SK-N-SH (cell line): ENCODE measurements around the gene CBFB. TPM values are rescaled to one million over a fixed set of nuclear protein-coding genes. Genes with fewer than 3 reads are reported as not detected.
"Not testable (repeated sequence)": the region's sequence is repeated elsewhere in the genome, so short reads cannot be mapped to it uniquely, and the experiment has no call there.

Experiments used
- CTCF ChIA-PET: fragments of 300-600, 350-600 bp; formaldehyde crosslinking; extraction: SDS; loops from one replicate; lab custom pipeline; 2021; lab: Yijun Ruan, JAX
- POLR2A ChIA-PET: fragments of 350-600 bp; sonication (Branson Sonifier 250); formaldehyde crosslinking; extraction: SDS; loops from one replicate; lab custom pipeline; 2020; ENCODE audit warnings: antibody characterized with exemption, inconsistent platforms; lab: Yijun Ruan, JAX
- DNase-seq: peaks from one replicate; pipeline ENCODE4 v3.0.0; 2012
- H2AFZ ChIP-seq: fragments of 200-600 bp; sonication (generic); 2 replicates; pipeline ENCODE4 v1.8.1; 2016; ENCODE audit warnings: antibody characterized with exemption, mild to moderate bottlenecking, low read depth
- H3F3A ChIP-seq: fragments of 200-600 bp; sonication (generic); replicated peaks from 2 replicates; pipeline ENCODE3; 2016; ENCODE audit warnings: antibody characterized with exemption, mild to moderate bottlenecking; ENCODE audit not compliant: insufficient read depth
- H3K27ac ChIP-seq, 2 experiments: fragments of 200-500 bp in 1 of 2; fragments of 200-600 bp in 1 of 2; sonication (Bioruptor generic) in 1 of 2; sonication (generic), shearing (Covaris generic) in 1 of 2; 2 replicates each; pipeline versions ENCODE4 v1.5.1 to v1.6.1; 2014 to 2016; ENCODE audit warnings: low read depth in 2 of 2, inconsistent platforms in 1 of 2, low read length in 1 of 2, mild to moderate bottlenecking in 1 of 2, mixed read lengths in 1 of 2
- H3K27me3 ChIP-seq: fragments of 200-600 bp; sonication (generic), shearing (Covaris generic); 2 replicates; pipeline ENCODE4 v1.6.1; 2016; ENCODE audit warnings: mixed run types; ENCODE audit not compliant: insufficient read depth
- H3K36me3 ChIP-seq, 2 experiments: fragments of 200-500 bp in 1 of 2; fragments of 200-600 bp in 1 of 2; sonication (Bioruptor generic) in 1 of 2; sonication (generic) in 1 of 2; replicated peaks in 1 of 2; 2 replicates each; pipeline versions ENCODE3 to v1.5.1; 2014 to 2016; ENCODE audit warnings: low read length in 1 of 2, mild to moderate bottlenecking in 1 of 2; ENCODE audit not compliant: insufficient read depth in 2 of 2, control insufficient read depth in 1 of 2
- H3K4me1 ChIP-seq, 2 experiments: fragments of 200-500 bp in 1 of 2; fragments of 200-600 bp in 1 of 2; sonication (Bioruptor generic) in 1 of 2; sonication (generic), shearing (Covaris generic) in 1 of 2; 2 replicates each; pipeline versions ENCODE4 v1.5.1 to v1.6.1; 2014 to 2016; ENCODE audit warnings: low read depth in 1 of 2, low read length in 1 of 2, mixed run types in 1 of 2; ENCODE audit not compliant: insufficient read depth in 2 of 2, control insufficient read depth in 1 of 2
- H3K4me2 ChIP-seq: fragments of 200-600 bp; sonication (generic), shearing (Covaris generic); 2 replicates; pipeline ENCODE4 v1.6.1; 2017; ENCODE audit warnings: mixed run types
- H3K4me3 ChIP-seq, 2 experiments: fragments of 200-500 bp in 1 of 2; fragments of 200-600 bp in 1 of 2; sonication (Bioruptor generic) in 1 of 2; sonication (generic), shearing (Covaris generic) in 1 of 2; 2 replicates each; pipeline versions ENCODE4 v1.5.1 to v1.8.1; 2014 to 2016; ENCODE audit warnings: low read depth in 2 of 2, inconsistent platforms in 1 of 2, low read length in 1 of 2, mild to moderate bottlenecking in 1 of 2, mixed read lengths in 1 of 2, moderate library complexity in 1 of 2
- H3K79me2 ChIP-seq: fragments of 200-600 bp; sonication (generic); 2 replicates; pipeline ENCODE4 v1.8.1; 2017; ENCODE audit warnings: mild to moderate bottlenecking; ENCODE audit not compliant: insufficient read depth
- H3K9ac ChIP-seq: fragments of 200-600 bp; sonication (generic); 2 replicates; pipeline ENCODE4 v1.6.1; 2017; ENCODE audit warnings: mixed run types
- H3K9me2 ChIP-seq: fragments of 200-600 bp; sonication (generic); 2 replicates; pipeline ENCODE4 v1.6.1; 2017; ENCODE audit warnings: mixed run types
- H3K9me3 ChIP-seq: fragments of 200-600 bp; sonication (generic); 2 replicates; pipeline ENCODE4 v1.6.1; 2017; ENCODE audit warnings: mixed run types, mild to moderate bottlenecking, moderate library complexity
- H4K20me1 ChIP-seq: fragments of 200-600 bp; sonication (generic); 2 replicates; pipeline ENCODE4 v1.6.1; 2017; ENCODE audit warnings: mild to moderate bottlenecking, mixed run types; ENCODE audit not compliant: insufficient read depth
- CTCF ChIP-seq: fragments of 200-600 bp; sonication (generic); IDR thresholded peaks from 2 replicates; pipeline ENCODE4 v1.6.1; 2017; ENCODE audit warnings: antibody characterized with exemption, mild to moderate bottlenecking, moderate library complexity
- ELF1 ChIP-seq: IDR thresholded peaks from 2 replicates; pipeline ENCODE4 v1.4.0; 2012
- FOXJ3 ChIP-seq: sonication (generic); formaldehyde crosslinking; IDR thresholded peaks from 2 replicates; pipeline ENCODE4 v1.5.1; 2020; ENCODE audit warnings: mild to moderate bottlenecking, missing genetic modification reagents
- FOXM1 ChIP-seq: IDR thresholded peaks from 2 replicates; pipeline ENCODE4 v1.4.0; 2012; ENCODE audit warnings: low read depth, mild to moderate bottlenecking
- NFIC ChIP-seq: IDR thresholded peaks from 2 replicates; pipeline ENCODE4 v1.4.0; 2012; ENCODE audit warnings: borderline replicate concordance
- PBX3 ChIP-seq: IDR thresholded peaks from 2 replicates; pipeline ENCODE4; 2012
- POLR2AphosphoS5 ChIP-seq: IDR thresholded peaks from 2 replicates; pipeline ENCODE4 v1.6.1; 2012; ENCODE audit warnings: low read depth, low read length
- RAD21 ChIP-seq: IDR thresholded peaks from 2 replicates; pipeline ENCODE4 v1.6.1; 2012; ENCODE audit warnings: mild to moderate bottlenecking, low read length
- SIN3A ChIP-seq: IDR thresholded peaks from 2 replicates; pipeline ENCODE4 v1.6.1; 2012; ENCODE audit warnings: low read depth, mild to moderate bottlenecking, low read length, moderate library complexity, borderline replicate concordance
- SMC3 ChIP-seq: IDR thresholded peaks from 2 replicates; pipeline ENCODE4 v1.6.1; 2012; ENCODE audit warnings: low read depth, low read length, improper control_type of control experiment
- USF2 ChIP-seq: fragments of 150-350 bp; IDR thresholded peaks from 2 replicates; pipeline ENCODE4 v1.6.1; 2017; ENCODE audit warnings: antibody characterized with exemption, low read length, low read depth, borderline replicate concordance
- WGBS: methylation state at CpG from one replicate; pipeline ENCODE4 v1.1.6; 2017; ENCODE audit warnings: low lambda C conversion rate; 5-methylcytosine and 5-hydroxymethylcytosine counted together
- polyA plus RNA-seq, 3 experiments: library from polyadenylated mRNA; depleted of rRNA; stranded (reverse); fragments of >200 nt; gene quantifications; 2 replicates each; pipeline ENCODE4 v1.2.3, GENCODE V29; 2012

Gene CBFB
- polyA plus RNA-seq, 1 of the 3 experiments (the other 2 are of a cell fraction) = 40.1 TPM

GRCh38 chr16:67040166-67040565 is 11.2 kb downstream of the CBFB start (continued):
- TF ChIP-seq FOXM1 = no peak
- no peak for TF ChIP-seq USF2
- TF ChIP-seq SIN3A = no peak
- TF ChIP-seq ELF1 = no peak
- no peak for TF ChIP-seq SMC3
- TF ChIP-seq FOXJ3 = no peak
- TF ChIP-seq RAD21 = no peak
- TF ChIP-seq POLR2AphosphoS5 = no peak

- 0 out of 2 replicates have a peak, but pooled peaks have one; percentile 19 for TF ChIP-seq PBX3
- no peak for TF ChIP-seq NFIC
- POLR2A ChIA-PET = no interaction called here
- Histone ChIP-seq H4K20me1 (peaks cover 63% of the 10 kb centered on the region), H3K27me3 (no peaks in the 10 kb centered on the region), H3K9me2 (no peaks in the 10 kb centered on the region), H3K4me1 (peaks cover 5 to 15% of the 10 kb centered on the region in 2 experiments), H3K79me2 (peaks cover 100% of the 10 kb centered on the region), H3K4me3 (no peak overlapping the region), H2AFZ (no peak overlapping the region), H3K4me2 (no peak overlapping the region), H3K9me3 (no peaks in the 10 kb centered on the region), H3K36me3 (peaks cover 24 to 67% of the 10 kb centered on the region in 2 experiments), H3F3A (peaks cover 19% of the 10 kb centered on the region), H3K27ac (0 out of 4 replicates have a peak overlapping the region, but pooled peaks of 1 of the 2 experiments have one; percentile 14), H3K9ac (no peak overlapping the region)
- WGBS = 87% methylated on average over 2 of the region's 2 CpGs
- CTCF ChIA-PET = interaction anchor here (2.0 kb wide), 2 partner anchors 60 to 114 kb away, joined by 4 to 6 read pairs; no protein-coding TSS in a partner anchor
- no peak for DNase-seq
Observed at GRCh38 chr16:67040906-67041305, 12.0 kb downstream of the CBFB start.

- H3K27ac ChIP-seq, H3K9me3 ChIP-seq, H3K9ac ChIP-seq, H2AFZ ChIP-seq, H3K4me1 ChIP-seq, H3K4me3 ChIP-seq, H3K4me2 ChIP-seq, DNase-seq, POLR2A ChIA-PET, H3K9me2 ChIP-seq, H3K27me3 ChIP-seq: not testable (repeated sequence)
- H3K79me2 ChIP-seq = peaks cover 100% of the 10 kb centered on the region
- peaks cover 24 to 70% of the 10 kb centered on the region in 2 experiments for H3K36me3 ChIP-seq
- 93% methylated on average over 4 of the region's 4 CpGs for WGBS
- CTCF ChIA-PET = interaction anchor here (0.7 to 2.0 kb wide), 5 partner anchors 9 to 114 kb away, joined by 3 to 6 read pairs (median 4); no protein-coding TSS in a partner anchor
- peaks cover 58% of the 10 kb centered on the region for H4K20me1 ChIP-seq
- TF ChIP-seq CTCF = 0 out of 2 replicates have a peak, but pooled peaks have one; percentile 19
- peaks cover 16% of the 10 kb centered on the region for H3F3A ChIP-seq
Observed at GRCh38 chr16:67041520-67041919, 12.6 kb downstream of the CBFB start.
